ENCODE data around the gene PDHB.

Gene PDHB

DNA sequence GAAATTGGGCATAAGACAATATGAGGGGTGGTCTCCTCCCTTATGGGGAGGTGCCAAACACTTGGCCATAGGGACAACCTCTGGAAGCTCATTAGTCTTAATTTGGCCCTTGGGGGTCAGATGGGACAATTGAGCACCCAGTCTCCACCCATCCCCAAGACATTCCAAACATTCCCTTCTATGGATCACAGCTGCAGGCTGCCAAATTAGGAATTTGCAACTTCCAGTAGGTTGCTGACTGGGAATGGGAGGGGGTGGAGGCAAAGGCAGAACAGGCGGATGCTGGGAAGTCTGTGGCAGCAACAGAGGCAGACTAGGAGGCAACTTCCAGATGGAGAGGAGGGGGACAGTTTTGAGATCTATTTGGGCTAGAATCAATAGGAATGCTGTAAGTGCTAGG, 1.4 kb upstream of the PDHB start:
- TF ChIP-seq, protein P1, sequence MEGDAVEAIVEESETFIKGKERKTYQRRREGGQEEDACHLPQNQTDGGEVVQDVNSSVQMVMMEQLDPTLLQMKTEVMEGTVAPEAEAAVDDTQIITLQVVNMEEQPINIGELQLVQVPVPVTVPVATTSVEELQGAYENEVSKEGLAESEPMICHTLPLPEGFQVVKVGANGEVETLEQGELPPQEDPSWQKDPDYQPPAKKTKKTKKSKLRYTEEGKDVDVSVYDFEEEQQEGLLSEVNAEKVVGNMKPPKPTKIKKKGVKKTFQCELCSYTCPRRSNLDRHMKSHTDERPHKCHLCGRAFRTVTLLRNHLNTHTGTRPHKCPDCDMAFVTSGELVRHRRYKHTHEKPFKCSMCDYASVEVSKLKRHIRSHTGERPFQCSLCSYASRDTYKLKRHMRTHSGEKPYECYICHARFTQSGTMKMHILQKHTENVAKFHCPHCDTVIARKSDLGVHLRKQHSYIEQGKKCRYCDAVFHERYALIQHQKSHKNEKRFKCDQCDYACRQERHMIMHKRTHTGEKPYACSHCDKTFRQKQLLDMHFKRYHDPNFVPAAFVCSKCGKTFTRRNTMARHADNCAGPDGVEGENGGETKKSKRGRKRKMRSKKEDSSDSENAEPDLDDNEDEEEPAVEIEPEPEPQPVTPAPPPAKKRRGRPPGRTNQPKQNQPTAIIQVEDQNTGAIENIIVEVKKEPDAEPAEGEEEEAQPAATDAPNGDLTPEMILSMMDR (IDR thresholded peaks at IDR 0.05; ENCODE audit: low read depth, low read length): no peak
- DNase-seq (ENCODE audit: low read depth in 2 of 2): peak; percentile 63 to 82
- no peak overlapping the region for H3K4me3 ChIP-seq (replicated peaks in 1 of 2; ENCODE audit: low read depth in 2 of 2, low read length in 2 of 2)

DNA sequence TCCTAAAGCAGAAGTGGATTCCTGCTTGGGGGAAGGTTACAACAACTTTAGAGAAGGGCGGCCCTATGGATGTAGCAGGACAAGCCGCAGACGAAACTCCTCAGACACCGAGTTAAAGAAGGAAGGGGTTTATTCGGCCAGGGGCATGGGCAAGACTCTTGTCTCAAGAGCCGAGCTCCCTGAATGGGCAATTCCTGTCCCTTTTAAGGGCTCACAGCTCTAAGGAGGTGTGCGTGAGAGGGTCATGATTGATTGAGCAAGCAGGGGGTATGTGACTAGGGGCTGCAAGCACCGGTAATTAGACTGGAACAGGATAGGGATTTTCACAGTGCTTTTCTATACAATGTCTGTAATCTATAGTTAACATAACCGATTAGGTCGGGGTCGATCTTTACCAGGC, 879 bp upstream of the PDHB start:
- DNase-seq (ENCODE audit: low read depth in 2 of 2): no peak
- H3K4me3 ChIP-seq (replicated peaks in 1 of 2; ENCODE audit: low read depth in 2 of 2, low read length in 2 of 2): no peak overlapping the region
- TF ChIP-seq, protein P1 (IDR thresholded peaks at IDR 0.05; ENCODE audit: low read depth, low read length): no peak

DNA sequence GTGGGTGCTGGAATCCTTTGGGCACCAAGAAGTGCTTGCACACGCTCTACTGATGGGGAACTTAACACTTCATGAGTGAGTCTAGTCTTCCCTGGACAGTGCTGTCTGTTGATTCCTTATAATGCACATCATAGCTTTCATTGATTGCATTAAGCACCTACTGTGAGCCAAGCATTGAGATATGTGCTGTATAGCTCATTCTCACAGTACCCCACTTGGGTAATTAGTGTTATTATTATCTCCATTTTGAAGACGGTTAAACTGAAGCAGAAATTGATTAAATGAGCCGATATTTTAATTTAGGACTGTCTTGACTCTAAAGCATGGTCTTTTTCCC, 504 bp upstream of the PDHB start:
- TF ChIP-seq, protein P1 (IDR thresholded peaks at IDR 0.05; ENCODE audit: low read depth, low read length): no peak
- DNase-seq (ENCODE audit: low read depth in 2 of 2): no peak
- peak overlapping the region; percentile 9 to 95 for H3K4me3 ChIP-seq (replicated peaks in 1 of 2; ENCODE audit: low read depth in 2 of 2, low read length in 2 of 2)

DNA sequence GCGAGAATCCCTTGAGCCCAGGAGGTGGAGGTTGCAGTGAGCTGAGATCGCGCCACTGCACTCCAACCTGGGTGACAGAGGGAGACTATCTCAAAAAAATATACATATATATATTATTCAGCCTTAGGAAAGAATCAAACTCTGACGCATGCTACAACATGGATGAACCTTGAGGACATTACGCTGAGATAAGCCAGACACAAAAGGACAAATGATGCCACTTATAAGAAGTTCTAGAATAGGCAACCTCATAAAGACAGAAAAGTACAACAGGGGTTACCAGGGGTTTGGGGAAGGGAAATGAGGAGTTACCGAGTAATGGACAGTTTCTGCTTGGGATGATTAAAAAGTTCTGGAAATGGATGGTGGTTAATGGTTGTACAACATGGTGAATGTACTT, 727 bp downstream of the PDHB start:
- no peak for DNase-seq (ENCODE audit: low read depth in 2 of 2)
- H3K4me3 ChIP-seq (replicated peaks in 1 of 2; ENCODE audit: low read depth in 2 of 2, low read length in 2 of 2): peak overlapping the region; percentile 75 to 95
- TF ChIP-seq, protein P1 (IDR thresholded peaks at IDR 0.05; ENCODE audit: low read depth, low read length): no peak

DNA sequence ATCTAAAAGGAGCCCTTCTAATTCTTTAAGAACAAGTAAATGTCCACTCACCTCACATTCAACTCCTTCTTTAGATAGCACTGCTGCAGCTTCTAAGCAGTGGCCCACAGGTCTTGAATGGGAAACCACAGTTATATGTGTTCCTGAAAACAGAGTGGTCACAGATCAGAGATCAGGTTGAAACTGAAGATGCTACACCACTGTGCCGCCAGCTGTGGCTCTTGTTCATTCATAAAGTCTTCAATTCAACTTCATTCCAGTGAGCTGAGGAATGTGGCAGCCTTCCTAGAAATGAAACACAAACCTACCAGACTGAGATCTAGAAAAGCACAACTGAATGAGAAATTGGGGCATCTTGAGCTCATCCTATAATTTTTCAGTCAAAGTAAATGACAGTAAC, 4.0 kb downstream of the PDHB start:
- TF ChIP-seq, protein P1 (IDR thresholded peaks at IDR 0.05; ENCODE audit: low read depth, low read length): no peak
- no peak for DNase-seq (ENCODE audit: low read depth in 2 of 2)
- H3K4me3 ChIP-seq (replicated peaks in 1 of 2; ENCODE audit: low read depth in 2 of 2, low read length in 2 of 2): no peak overlapping the region

DNA sequence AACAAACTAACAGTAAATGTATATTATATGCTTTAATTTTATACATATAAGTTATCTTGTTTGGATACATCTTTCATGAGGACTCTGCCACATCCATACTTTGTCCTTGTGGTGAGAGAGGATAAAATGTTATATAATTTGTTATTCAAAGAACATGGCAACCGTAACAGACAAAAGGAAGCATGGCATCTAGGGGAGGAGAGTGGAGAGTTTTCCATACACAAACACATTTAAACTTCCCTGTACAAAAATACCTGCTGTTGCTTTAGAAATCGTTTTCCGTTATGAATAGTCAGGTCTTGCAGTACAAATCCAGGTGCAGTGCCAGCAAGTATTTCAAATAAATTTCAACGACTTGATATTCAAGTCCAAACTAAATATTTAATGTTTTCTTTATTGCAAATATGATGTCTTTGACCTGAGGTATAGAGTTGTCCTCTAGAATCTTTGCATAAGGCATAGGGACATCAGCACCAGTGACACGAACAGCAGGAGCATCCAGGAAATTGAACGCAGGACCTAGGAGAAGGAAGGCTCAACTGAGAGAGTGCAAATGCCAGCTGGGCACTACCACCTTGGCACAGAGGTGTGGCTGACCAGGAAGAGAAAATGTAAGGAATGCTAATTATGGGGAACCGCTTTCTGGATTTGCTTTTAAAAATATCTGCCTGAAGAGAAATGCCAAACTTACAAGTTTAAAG, 5.8 kb downstream of the PDHB start:
- TF ChIP-seq, protein P1 (IDR thresholded peaks at IDR 0.05; ENCODE audit: low read depth, low read length): no peak
- H3K4me3 ChIP-seq (replicated peaks in 1 of 2; ENCODE audit: low read depth in 2 of 2, low read length in 2 of 2): no peak overlapping the region
- no peak for DNase-seq (ENCODE audit: low read depth in 2 of 2)

DNA sequence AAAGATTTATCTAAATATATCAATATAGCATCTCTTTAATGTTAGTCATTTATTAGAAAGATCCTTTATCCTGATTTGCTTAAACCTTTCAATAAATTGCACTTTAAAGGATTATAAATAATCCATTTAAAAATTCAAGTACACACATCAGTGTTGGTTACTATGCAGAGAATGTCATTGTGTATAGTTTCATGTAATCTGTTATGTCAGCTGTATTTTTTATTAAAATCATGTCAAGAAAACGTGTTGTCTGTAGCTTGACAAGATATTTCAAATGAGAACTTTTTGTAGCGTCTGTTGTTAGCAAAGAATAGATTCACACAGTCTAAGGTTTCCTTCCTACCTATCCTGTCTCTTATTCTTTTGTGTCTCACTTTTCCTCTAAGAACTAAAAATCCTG, 7.8 kb downstream of the PDHB start:
- TF ChIP-seq, protein P1 (IDR thresholded peaks at IDR 0.05; ENCODE audit: low read depth, low read length): no peak
- no peak for DNase-seq (ENCODE audit: low read depth in 2 of 2)
- H3K4me3 ChIP-seq (replicated peaks in 1 of 2; ENCODE audit: low read depth in 2 of 2, low read length in 2 of 2): no peak overlapping the region
